GM23248 (cell line): ENCODE results near the gene AK8.

Source experiments
- EZH2 ChIP-seq: fragments of 200-600 bp; sonication (generic); IDR thresholded peaks from 2 replicates; pipeline ENCODE4 v1.6.1; 2018; ENCODE audit warnings: antibody characterized with exemption, mild to moderate bottlenecking; ENCODE audit not compliant: insufficient read depth, poor library complexity, severe bottlenecking
- EZH2phosphoT487 ChIP-seq: fragments of 200-600 bp; sonication (generic); IDR thresholded peaks from 2 replicates; pipeline ENCODE4 v1.6.1; 2018; ENCODE audit warnings: antibody characterized with exemption, moderate library complexity, mild to moderate bottlenecking, low read depth; ENCODE audit not compliant: insufficient read depth

GRCh38 chr9:132837501-132838286 is 40.4 kb downstream of the AK8 start:
- no peak for TF ChIP-seq EZH2
- no peak for TF ChIP-seq EZH2phosphoT487
